ENCODE data around the gene GALNT10. TPM values are rescaled to one million over a fixed set of nuclear protein-coding genes. Genes with fewer than 3 reads are reported as not detected.

The GALNT10 gene
- total and polyA plus RNA-seq, 10 of the 15 experiments (the other 5 are each of a cell fraction or from before 2014, with no cell fraction given), result 3.9 to 35.4 (median 15.5) TPM

GRCh38 chr5:154176181-154176580, 14.4 kb upstream of the GALNT10 start (continued):
- TF ChIP-seq ZBTB4 (CRISPR knock-in tag; IDR thresholded peaks at IDR 0.05) (no peak), ATF3 (IDR thresholded peaks at IDR 0.05; ENCODE audit: borderline replicate concordance, extremely low read depth, low read depth, low read length) (no peak), KAT2A (conservative IDR thresholded peaks at IDR 0.05; ENCODE audit: control insufficient read depth, low read depth, low read length) (no peak), E4F1 (IDR thresholded peaks at IDR 0.05; ENCODE audit: borderline replicate concordance, partially characterized antibody) (no peak)

GRCh38 chr5:154178661-154179060, 11.9 kb upstream of the GALNT10 start:
- POLR2A ChIA-PET, result no interaction called here
- DNase-seq (ENCODE audit: low read depth, low spot score) (no peak), ATAC-seq (no peak), FAIRE-seq (no peak)
- Histone ChIP-seq H3K9ac (ENCODE audit: control insufficient read depth, insufficient read depth, low read length) (no peak overlapping the region), H3K36me3 (ENCODE audit: control insufficient read depth in 2 of 2, insufficient read depth in 2 of 2, low read length in 1 of 2) (no peaks in the 10 kb centered on the region), H3K4me2 (ENCODE audit: control insufficient read depth, insufficient read depth) (no peak overlapping the region), H4K20me1 (ENCODE audit: control insufficient read depth, insufficient read depth) (no peaks in the 10 kb centered on the region), H3K9me3 (replicated peaks; ENCODE audit: control insufficient read depth, insufficient read depth, low read length) (no peaks in the 10 kb centered on the region), H3K27ac (ENCODE audit: control insufficient read depth, insufficient read depth) (no peak overlapping the region), H2AFZ (ENCODE audit: control insufficient read depth, low read depth, low read length) (no peak overlapping the region), H3K27me3 (replicated peaks in 1 of 2; ENCODE audit: control insufficient read depth in 2 of 2, insufficient read depth in 2 of 2, low read length in 1 of 2) (no peaks in the 10 kb centered on the region; a peak in 1 of 4 replicates), H3K4me1 (ENCODE audit: control insufficient read depth, insufficient read depth, low read length) (no peaks in the 10 kb centered on the region), H3K4me3 (no peak overlapping the region), H3K79me2 (ENCODE audit: control insufficient read depth, insufficient read depth, low read length) (no peaks in the 10 kb centered on the region)
- CTCF ChIA-PET, result interaction anchor here (0.6 to 5.3 kb wide), 9 partner anchors 15 to 226 kb away, joined by 3 to 55 read pairs (median 4); no protein-coding TSS in a partner anchor
- RAD21 ChIA-PET (ENCODE audit: unreplicated experiment), result interaction anchor here (1.7 kb wide), 1 partner anchor 106 kb away, joined by 7 read pairs; no protein-coding TSS in a partner anchor
- SMC1A ChIA-PET (ENCODE audit: uncharacterized antibody, unreplicated experiment), result interaction anchor here (1.0 to 4.9 kb wide), 6 partner anchors 11 to 226 kb away, joined by 3 to 28 read pairs (median 8); no protein-coding TSS in a partner anchor
- BruUV-seq (replicated peaks), result no TSS peak
- in situ Hi-C loops (cut with MboI), result no loop called here
- 21% methylated on average over 2 of the region's 2 CpGs for WGBS (ENCODE audit: insufficient coverage, insufficient replicate concordance, low lambda C conversion rate, missing lambda C conversion rate)
- intact Hi-C loops (cut with micrococcal nuclease; ENCODE audit: unreplicated experiment), result no loop called here
- TF ChIP-seq NRF1 (conservative IDR thresholded peaks at IDR 0.05; ENCODE audit: low read depth, low read length) (no peak), FOXM1 (IDR thresholded peaks at IDR 0.05; ENCODE audit: low read depth, low read length) (no peak), ZBTB11 (CRISPR knock-in tag; IDR thresholded peaks at IDR 0.05) (no peak), IRF3 (IDR thresholded peaks at IDR 0.05) (no peak), RB1 (IDR thresholded peaks at IDR 0.05; ENCODE audit: borderline replicate concordance) (no peak), HDAC6 (IDR thresholded peaks at IDR 0.05; ENCODE audit: unreplicated experiment) (no peak), PML (IDR thresholded peaks at IDR 0.05; ENCODE audit: low read length) (no peak)
